Activated CD4-positive, alpha-beta T cell treated with anti-CD3 and anti-CD28 coated beads for 48 hours (primary cell): ENCODE results near the gene TPSB2.
"Not testable (repeated sequence)": the region's sequence is repeated elsewhere in the genome, so short reads cannot be mapped to it uniquely, and the experiment has no call there.

Experiments used
- DNase-seq: peaks from one replicate; pipeline ENCODE4 v3.0.0-alpha.2; 2020

The TPSB2 gene

DNA sequence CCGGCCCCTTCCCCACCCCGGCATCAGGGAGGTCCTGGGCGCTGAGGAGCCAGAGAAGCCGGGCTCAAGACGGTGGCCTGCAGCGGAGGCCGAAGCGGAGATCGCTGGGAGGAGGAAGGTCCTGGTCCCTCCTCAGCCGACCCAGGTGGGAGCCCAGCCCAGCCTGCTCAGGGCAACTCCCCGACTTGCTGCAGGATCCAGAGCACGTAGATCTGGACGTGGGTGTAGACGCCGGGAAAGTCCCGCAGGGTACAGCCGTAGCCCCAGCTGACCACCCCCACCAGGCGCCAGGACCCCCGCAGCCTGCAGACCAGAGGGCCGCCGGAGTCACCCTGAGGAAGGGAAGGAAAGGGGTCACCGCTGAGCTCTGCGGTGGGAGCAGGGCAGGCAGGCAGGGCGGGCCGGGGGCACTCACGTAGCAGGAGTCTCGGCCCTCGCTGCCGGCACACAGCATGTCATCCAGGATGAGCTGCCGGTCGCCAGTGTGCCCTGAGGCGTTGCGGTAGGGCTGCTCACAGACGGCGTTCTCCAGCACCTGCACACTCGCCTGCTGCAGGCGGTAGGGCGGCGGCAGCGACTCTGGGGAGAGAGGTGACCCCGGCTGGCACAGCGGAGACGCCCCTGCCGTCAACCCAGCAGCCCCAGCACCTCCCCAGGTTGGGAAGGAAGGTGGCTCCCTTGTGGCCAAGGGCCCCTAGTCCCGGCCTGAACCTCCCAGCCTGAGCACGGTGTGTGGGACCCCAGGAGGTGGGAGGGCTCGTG lies 31.3 kb upstream of the TPSB2 start:
- DNase-seq = no peak

DNA sequence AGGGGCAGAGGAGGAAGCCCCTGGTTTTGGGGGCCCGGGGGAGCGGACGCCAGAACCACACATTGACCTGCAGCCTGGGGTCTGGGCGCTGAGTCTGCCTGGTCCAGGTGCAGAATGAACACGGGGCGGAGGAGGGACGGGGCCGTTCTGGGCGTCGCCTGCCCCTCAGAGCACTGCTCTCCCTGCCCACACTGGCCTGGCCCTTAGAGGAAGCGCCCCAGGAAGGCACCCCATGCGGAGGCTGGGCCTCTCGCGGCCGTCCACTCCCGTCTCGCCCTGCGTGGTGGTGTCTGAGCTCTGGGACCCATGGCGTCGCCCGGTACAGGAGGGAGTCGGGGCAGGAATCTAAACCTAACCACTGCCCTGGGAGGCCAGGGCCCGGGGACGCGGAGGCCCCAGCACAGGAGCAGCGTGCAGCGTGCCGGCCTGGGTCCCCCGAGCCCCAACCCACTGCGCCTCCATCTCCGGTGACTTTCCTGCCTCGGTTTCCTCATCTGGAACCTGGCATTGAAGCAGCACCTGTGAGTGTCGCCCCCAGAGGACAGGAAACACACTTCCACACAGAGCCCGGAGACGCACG lies 30.2 kb upstream of the TPSB2 start:
- no peak for DNase-seq

DNA sequence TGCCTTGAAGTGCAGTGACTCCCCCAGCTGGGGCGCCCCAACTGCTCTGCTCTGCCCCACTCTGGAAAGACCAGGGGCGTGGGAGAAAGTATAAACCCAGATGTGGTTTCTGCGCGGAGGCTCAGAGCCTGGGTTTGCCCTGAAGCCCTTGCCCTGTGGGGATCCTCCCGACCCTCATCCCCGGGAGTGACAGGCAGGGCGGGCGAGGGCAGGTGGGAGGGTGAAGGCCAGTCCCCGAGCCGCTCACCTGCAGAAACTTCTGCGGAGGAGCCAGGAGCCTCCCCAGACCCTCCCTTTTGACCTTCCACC lies 29.7 kb upstream of the TPSB2 start:
- no peak for DNase-seq

DNA sequence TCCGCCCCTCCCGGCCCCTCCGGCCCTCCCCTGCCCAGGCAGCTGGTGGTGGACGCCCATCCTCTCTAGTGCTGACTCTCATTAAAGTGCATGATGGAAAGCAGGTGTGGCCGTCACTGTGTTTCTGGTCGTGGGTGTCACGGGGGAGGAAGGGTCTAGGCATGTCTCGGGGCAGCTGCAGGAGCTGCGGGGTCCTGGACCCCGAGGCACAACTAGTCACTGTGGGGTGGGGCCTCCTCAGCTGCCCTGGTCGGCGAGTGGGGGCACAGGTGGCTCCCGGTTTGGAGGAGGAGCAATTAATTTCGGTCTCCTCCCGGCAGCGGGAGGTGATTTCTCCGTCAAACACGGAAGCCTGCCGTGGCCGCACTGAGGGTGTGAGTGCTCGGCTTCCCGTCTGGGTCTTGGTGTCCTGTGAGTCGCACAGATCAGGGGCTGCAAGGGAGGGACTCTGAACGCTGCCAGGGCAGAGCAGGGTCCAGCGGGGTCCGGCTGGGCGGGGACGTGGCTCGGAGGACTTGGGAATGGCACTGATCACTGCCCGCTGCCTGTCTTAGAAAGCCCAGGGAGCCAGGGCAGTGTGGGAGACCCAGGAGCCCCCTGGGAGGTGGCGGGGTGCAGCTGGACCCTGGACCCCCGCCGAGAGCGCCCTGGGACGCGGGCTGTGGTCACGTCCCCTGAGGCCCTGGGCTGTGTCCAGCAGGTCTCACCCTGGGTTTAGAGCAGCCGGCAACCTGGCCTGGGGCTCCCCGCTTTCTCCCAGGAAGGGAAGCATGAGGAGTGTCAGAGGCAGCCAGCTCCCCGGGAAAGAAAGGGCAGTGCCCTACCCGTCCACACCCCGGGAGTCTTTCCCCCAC lies 29.1 kb upstream of the TPSB2 start:
- no peak for DNase-seq

DNA sequence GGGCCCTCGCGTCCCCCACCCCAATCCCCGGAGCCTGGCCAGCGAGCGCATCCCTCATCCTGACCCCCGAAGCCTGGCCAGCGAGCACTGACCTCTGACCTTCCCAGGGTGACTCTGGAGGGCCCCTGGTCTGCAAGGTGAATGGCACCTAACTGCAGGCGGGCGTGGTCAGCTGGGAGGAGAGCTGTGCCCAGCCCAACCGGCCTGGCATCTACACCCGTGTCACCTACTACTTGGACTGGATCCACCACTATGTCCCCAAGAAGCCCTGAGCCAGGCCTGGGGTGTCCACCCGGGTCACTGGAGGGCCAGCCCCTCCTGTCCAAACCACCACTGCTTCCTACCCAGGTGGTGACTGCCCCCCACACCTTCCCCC lies 28.2 kb upstream of the TPSB2 start:
- no peak for DNase-seq

DNA sequence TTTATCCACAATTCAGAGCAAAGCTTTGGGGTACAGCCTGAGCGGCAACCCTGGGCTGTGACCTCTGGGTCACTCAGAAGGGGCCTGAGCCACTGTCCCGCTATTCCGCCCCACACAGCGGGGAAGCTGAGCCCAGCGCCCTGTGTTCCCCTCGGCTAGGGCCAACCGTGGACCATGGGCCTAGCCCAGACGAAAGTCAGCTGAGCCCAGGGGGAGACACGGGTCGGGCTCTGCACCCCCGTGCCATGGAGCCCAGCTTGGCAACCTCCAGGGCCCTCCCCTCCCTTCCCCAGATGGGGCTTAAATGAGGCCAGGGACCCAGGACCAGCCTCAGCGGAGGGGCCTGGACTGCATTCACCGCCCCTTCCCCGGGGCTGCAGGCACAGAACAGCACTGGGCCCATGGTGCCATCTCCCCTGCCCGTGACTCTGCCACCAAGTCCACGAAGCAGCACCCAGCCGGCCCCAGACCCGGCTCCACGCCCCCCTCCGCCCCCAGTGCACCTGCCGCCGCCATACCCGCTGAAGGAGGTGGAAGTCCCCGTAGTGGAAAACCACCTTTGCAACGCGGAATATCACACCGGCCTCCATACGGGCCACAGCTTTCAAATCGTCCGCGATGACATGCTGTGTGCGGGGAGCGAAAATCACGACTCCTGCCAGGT lies 27.7 kb upstream of the TPSB2 start:
- DNase-seq = no peak

DNA sequence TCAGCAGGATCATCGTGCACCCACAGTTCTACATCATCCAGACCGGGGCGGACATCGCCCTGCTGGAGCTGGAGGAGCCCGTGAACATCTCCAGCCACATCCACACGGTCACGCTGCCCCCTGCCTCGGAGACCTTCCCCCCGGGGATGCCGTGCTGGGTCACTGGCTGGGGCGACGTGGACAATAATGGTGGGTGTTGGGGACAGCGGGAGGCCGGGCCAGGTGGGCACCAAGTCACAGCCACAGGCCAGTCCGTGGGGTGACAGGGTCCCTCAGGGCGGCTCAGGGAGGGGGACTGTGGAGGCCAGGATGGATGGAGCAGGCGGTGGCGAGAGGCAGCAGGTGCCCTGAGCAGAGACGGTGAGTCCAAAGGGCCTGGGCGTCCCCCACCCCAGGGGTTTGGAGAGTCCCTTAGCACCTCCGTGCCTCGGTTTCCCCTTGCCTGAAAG lies 26.9 kb upstream of the TPSB2 start:
- DNase-seq = no peak

DNA sequence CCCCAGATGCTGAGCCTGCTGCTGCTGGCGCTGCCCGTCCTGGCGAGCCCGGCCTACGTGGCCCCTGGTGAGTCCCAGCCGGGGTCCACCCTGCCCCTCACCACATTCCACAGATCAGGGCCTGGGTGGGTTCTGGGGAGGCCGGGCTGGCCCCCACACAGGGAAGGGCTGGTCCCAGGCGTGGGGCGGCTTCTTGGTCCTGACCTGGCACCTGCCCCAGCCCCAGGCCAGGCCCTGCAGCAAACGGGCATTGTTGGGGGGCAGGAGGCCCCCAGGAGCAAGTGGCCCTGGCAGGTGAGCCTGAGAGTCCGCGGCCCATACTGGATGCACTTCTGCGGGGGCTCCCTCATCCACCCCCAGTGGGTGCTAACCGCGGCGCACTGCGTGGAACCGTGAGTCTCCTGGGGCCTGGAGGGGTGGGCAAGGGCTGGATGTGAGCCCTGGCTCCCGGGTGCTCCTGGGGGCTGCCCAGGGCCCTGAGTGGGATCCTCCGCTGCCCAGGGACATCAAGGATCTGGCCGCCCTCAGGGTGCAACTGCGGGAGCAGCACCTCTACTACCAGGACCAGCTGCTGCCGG lies 26.4 kb upstream of the TPSB2 start:
- DNase-seq = not testable (repeated sequence)

DNA sequence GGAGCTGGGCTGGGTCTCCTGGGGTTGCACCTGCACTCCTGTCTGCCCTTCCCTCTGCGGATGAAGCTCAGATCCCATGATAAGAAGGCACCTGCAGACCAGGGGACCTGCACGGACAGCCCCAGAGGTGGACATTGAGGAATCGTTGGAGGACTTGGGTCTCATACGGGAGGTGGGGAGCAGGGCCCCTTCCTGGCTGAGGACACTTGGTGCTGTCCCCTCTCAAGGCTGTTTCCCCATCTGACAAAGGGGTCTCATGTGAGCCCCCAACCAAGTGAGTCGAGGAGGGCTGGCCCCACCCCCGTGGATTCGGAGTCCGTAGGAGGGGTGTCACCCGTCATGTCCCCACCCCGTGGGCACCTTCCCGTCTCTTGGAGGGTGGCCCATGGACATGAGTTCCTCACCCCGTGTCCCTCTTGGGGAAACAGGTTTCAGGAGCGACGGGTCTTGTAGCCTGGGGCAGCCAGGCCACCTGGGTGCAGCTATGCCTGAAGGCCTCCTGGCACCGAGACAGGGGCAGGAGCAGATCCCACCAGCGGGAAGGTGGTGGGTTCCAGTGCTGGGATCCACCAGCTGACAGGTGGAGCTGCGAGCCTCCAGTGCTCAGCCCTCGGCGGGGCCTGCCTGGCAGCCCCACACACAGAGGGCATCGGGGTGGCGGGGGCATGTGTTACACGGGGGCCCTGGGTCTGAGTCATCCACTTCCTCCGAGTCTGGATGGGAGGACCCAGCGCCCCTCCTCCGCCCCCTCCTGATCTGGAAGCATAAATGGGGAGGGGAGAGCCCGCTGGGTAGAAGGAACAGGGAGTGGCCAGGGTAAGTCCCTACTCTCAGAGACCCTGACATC lies 25.5 kb upstream of the TPSB2 start, which contains the start of gene TPSD1:
TSS of gene TPSD1 (plus strand) at position 794 of the 847 bp plus-strand sequence. CDS start 212 bp downstream, outside the sequence.
- not testable (repeated sequence) for DNase-seq

DNA sequence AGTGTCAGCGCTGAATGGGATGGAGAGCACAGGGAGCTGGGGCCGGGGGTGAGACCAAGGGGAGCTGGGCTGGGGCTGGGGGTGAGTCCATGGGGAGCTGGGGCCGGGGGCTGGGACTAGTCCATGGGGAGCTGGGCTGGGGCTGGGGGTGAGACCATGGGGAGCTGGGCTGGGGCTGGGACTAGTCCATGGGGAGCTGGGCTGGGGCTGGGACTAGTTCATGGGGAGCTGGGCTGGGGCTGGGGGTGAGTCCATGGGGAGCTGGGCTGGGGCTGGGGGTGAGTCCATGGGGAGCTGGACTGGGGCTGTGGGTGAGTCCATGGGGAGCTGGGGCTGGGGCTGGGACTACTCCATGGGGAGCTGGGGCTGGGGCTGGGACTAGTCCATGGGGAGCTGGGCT lies 24.8 kb upstream of the TPSB2 start:
- DNase-seq = not testable (repeated sequence)

DNA sequence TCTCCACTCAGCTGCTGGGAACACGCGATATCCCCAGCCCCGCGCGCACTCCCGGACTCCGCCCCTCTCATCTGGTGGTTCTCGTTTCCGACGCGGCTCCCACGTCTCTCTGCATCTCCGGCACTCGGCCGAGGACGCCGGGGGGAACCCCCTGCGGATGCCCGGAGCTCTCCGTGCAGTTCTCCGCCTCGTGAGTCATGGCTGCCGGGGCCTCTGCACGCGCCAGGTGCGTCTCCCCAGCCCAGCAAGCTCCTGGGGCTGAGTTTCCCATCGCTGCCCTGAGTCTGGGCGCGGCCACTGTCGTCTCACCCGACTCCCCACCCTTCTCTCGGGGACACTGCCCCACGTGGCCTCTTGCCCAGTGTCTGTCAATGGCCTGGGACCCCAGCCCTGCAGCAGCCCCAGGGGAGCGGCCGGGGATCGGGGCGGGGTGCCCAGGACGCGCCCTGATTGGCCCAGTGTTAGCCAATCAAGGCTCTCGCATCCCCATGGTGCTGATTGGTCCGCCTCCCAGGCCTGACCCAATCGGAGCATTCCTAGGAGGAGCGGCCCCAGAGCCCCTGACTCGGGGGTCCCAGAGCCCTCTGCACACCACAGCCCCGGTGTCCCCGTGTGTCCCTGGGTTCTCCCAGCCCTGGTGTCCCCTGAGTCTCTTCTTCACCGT lies 23.8 kb upstream of the TPSB2 start:
- DNase-seq = not testable (repeated sequence)

DNA sequence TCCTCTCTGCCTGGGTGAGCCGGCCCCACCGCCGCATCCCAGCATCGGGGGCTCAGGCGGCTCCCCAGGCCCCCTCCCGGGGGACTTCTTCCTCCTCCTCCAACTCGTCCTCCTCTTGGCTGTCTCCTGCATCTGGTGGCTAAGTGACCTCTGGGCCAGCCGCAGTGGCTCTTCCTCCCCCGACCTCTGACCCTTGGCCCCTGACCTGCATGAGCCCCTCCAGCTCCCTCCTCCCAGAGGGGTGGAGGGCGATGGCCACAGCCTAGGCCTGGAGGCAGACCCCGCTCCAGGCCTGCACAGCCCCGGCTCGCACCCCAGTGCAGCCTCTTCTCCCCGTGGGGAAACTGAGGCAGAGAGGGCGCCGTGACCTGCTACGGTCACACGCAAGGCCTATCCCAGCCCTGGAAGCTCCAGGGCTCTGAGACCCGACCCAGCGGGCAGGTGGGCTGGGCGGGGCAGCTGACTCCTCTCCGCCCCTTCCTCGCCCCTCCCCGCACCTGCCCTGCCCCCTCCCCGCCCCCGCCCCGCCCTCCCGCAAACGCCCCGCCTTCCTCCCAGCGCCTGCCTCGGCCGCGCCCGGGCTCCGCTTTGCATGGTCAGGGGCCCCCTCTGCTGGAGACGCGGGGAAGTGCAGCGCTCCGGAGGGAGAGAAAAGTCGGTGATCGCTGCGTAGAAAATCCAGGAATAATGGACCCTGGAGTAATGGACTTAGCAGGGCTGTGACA lies 19.2 kb upstream of the TPSB2 start:
- DNase-seq = not testable (repeated sequence)

DNA sequence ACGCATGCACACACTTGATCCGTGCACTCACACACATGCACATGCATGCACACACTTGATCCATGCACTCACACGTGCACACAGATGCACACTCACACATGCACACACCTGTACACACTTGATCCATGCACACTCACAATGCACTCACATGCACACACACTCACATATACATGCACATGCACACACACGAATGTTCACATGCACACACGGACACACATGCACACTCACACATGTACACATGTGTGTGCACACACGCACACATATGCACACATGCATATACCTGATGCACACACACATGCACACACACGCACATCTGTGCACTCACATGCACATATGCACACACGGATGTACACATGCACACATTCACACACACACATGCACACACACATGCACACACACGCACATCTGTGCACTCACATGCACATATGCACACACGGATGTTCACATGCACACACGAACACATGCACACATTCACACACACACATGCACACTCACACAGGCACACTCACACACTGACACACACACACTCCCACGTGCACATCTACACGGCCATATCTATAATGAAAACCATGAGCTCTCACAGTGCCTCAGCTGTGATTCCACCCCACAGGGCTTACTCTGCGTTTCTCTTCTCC lies 18.0 kb upstream of the TPSB2 start:
- DNase-seq = not testable (repeated sequence)

DNA sequence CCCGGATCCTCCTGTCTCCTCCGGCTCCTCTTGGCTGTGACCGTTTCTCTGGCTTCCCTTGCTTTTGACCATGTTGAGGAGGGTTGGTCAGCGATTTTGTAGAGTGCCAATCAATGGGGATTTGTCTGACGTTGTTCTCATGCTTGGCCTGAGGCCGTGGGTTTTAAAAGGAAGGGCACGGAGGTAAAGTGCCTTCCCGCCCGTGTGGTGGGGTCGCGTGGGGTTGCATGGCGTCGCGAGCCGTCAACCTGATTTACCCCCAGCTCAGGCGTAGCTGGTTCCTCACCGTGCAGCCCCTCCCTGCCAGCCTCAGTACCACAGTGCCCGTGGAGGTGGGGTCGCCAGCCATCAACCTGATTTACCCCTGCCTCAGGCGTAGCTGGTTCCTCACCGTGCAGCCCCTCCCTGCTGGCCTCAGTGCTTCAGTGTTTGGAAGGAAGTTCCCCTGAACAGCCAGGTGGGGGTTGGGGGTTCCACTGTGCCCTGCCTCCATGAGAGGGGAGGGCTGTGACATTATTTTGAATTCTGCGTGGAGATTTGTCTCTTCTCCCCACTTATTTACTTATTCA lies 15.6 kb upstream of the TPSB2 start:
- DNase-seq = no peak

DNA sequence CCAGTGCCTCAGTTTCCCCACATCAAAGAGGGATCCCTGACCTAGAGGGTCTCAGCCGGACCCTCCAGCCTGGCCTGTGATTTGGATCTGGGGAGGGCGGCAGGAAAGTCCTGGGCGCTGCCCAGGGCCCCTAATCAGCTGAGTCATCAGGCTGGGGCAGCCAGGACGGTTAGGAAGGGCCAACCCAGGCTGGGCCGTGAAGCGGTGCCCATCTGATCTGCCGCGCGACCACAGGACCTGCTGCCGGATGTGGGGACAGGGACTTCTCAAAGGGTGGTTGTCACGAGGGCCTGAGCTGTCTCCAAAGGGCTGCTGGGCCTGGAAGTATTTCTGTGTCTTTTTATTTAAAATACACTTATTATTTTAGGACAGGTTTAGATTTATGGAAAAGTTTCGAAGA lies 14.9 kb upstream of the TPSB2 start:
- DNase-seq = no peak

DNA sequence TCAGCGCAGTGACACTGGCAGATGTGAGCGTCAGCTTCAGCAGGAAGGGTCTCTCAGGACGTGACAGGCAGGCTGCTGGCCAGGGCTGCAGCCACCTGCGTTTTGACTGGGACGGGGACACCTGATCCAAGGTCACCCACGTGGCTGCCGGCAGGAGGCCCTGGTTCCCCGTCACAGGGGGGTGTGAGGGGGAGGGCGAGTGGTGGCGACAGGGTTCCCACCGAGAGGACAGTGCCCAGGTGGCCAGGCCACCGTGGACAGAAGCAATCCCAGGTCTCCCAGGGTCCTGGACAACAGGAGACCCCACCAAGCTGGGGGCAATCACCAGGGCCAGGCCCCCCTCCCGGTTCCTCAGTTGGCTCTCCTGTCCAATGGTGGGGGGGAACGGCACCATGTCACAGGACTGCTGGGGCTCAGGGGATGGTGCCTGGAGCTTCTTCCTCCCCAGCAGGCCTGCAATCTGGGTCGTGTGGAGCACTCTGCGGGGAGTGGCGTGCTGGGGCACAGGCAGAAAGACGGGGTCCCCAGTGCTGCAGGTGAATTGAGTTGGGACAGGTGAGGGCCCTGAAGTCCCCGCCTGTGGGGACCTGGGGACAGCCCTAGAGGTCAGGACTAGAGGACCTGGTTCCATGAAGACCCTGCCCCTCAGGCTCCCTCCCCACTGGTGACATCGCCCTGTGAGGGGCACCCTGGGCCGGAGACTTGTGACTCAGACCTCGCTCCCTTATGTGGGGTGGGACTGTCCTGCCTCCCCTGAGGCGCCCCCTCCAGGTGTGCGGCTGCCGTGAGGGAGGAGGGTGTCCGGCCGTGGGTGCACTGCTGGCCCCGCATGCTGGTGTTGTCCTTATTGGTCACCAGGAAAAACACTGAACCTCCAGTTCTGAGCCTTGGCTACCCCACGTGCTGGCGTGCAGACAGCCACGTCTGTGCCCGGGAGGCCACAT lies 14.2 kb upstream of the TPSB2 start:
- not testable (repeated sequence) for DNase-seq

DNA sequence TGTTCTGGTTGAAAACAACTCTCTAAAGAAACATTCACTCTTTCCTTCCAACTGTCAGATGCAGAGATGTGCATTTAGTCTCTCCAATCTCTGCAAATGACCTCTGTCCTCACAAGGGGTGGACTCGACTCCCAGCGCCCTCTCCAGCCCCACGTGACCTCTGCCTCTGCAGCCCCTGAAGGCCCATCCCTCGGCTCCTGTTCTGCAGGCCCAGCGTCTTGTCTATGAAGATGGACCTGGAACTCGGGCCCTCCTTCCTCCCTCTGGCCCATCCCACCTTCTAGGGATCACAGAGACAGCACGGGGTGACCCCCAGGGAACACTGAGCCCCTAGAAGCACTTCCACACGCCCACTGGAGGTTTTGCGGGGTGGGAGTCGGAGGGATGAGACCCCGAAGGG lies 13.4 kb upstream of the TPSB2 start:
- DNase-seq = not testable (repeated sequence)

DNA sequence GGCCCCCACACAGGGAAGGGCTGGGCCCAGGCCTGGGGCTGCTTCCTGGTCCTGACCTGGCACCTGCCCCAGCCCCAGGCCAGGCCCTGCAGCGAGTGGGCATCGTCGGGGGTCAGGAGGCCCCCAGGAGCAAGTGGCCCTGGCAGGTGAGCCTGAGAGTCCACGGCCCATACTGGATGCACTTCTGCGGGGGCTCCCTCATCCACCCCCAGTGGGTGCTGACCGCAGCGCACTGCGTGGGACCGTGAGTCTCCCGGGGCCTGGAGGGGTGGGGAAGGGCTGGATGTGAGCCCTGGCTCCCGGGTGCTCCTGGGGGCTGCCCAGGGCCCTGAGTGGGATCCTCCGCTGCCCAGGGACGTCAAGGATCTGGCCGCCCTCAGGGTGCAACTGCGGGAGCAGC lies 11.1 kb upstream of the TPSB2 start:
- not testable (repeated sequence) for DNase-seq

DNA sequence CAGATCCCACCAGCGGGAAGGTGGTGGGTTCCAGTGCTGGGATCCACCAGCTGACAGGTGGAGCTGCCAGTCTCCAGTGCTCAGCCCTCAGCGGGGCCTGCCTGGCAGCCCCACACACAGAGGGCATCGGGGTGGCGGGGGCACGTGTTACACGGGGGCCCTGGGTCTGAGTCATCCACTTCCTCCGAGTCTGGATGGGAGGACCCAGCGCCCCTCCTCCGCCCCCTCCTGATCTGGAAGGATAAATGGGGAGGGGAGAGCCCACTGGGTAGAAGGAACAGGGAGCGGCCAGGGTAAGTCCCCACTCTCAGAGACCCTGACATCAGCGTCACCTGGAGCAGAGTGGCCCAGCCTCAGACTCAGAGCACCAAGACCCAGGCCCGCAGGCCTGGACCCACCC lies 10.5 kb upstream of the TPSB2 start, which contains the start of gene TPSAB1:
TSS of gene TPSAB1 (plus strand) at position 270 of the 400 bp plus-strand sequence. CDS start 234 bp downstream, outside the sequence.
- not testable (repeated sequence) for DNase-seq
